ENCODE data around the gene PLPP3. TPM values are rescaled to one million over a fixed set of nuclear protein-coding genes. Genes with fewer than 3 reads are reported as not detected.

Gene PLPP3
- total and polyA plus RNA-seq, 2 of the 8 experiments (the other 6 are each of a cell fraction or from before 2014, with no cell fraction given) = 33.2 to 42.0 TPM

- Histone ChIP-seq H2BK12ac (ENCODE audit: low read depth, low read length) (peak overlapping the region; percentile 63; the same call in 1 of the 2 replicates), H2AK5ac (ENCODE audit: low read depth, low read length) (peak overlapping the region; percentile 33; the same call in 1 of the 2 replicates), H3K23ac (ENCODE audit: insufficient read length) (no peak overlapping the region), H3K14ac (ENCODE audit: insufficient read length) (no peak overlapping the region), H3K56ac (replicated peaks; ENCODE audit: insufficient read length, low read depth, low read length) (no peak overlapping the region), H3K4me2 (ENCODE audit: insufficient read depth in 1 of 2, low read depth in 2 of 2, low read length in 2 of 2) (no peak overlapping the region), H3K79me2 (ENCODE audit: control insufficient read depth in 1 of 2, insufficient read depth in 2 of 2, low read length in 2 of 2) (peaks cover 25 to 77% of the 10 kb centered on the region in 2 experiments; a peak in 3 of 4 replicates), H4K91ac (replicated peaks; ENCODE audit: insufficient read length, low read length) (peak overlapping the region; percentile 42), H2AFZ (ENCODE audit: low read length) (no peak overlapping the region), H4K8ac (ENCODE audit: extremely low read depth, insufficient read depth, low read length) (no peak overlapping the region), H2BK120ac (replicated peaks; ENCODE audit: low read depth, low read length) (no peak overlapping the region), H3K4ac (replicated peaks; ENCODE audit: insufficient read length, low read depth, low read length) (no peak overlapping the region), H3K36me3 (ENCODE audit: control insufficient read depth in 2 of 4, insufficient read depth in 4 of 4, low read length in 3 of 4) (peaks cover 0 to 18% (median 7%) of the 10 kb centered on the region in 4 experiments; a peak in 4 of 8 replicates), H2BK15ac (ENCODE audit: low read length) (0 out of 2 replicates have a peak overlapping the region, but pooled peaks have one; percentile 8), H4K5ac (ENCODE audit: insufficient read length, low read depth, low read length) (no peak overlapping the region), H3K4me1 (replicated peaks in 1 of 4; ENCODE audit: control insufficient read depth in 3 of 4, insufficient read depth in 4 of 4, low read length in 3 of 4) (peaks cover 15 to 41% (median 35%) of the 10 kb centered on the region in 4 experiments), H3K9ac (replicated peaks in 1 of 4; ENCODE audit: extremely low read depth in 1 of 4, low read depth in 3 of 4, low read length in 3 of 4) (no peak overlapping the region), H2BK20ac (ENCODE audit: low read length) (no peak overlapping the region), H3K27me3 (replicated peaks in 1 of 4; ENCODE audit: control insufficient read depth in 3 of 4, extremely low read depth in 1 of 4, insufficient read depth in 3 of 4, low read length in 3 of 4) (no peaks in the 10 kb centered on the region), H3K9me3 (ENCODE audit: insufficient read depth in 2 of 2, low read depth in 1 of 2, low read length in 1 of 2) (no peaks in the 10 kb centered on the region), H3K4me3 (ENCODE audit: extremely low read depth in 1 of 4, insufficient read depth in 2 of 4, low read depth in 3 of 4, low read length in 4 of 4) (no peak overlapping the region), H3K18ac (ENCODE audit: extremely low read depth, low read length) (peak overlapping the region; percentile 71; the same call in 1 of the 2 replicates), H3K23me2 (ENCODE audit: low read depth, low read length) (no peaks in the 10 kb centered on the region), H3K27ac (ENCODE audit: low read depth, low read length) (no peak overlapping the region), H2BK5ac (ENCODE audit: low read depth, low read length) (no peak overlapping the region), H4K20me1 (replicated peaks in 1 of 2; ENCODE audit: control insufficient read depth in 1 of 2, insufficient read depth in 2 of 2, low read length in 2 of 2) (no peaks in the 10 kb centered on the region), H3K79me1 (ENCODE audit: low read depth, low read length) (peaks cover 6% of the 10 kb centered on the region)
- no peak for FAIRE-seq
- WGBS, 2 experiments (ENCODE audit: extremely low coverage in 1 of 2, insufficient coverage in 1 of 2, insufficient read length in 1 of 2, insufficient replicate concordance in 2 of 2, low coverage in 1 of 2, low lambda C conversion rate in 2 of 2, missing lambda C conversion rate in 1 of 2) = 94% methylated on average over 2 of the region's 2 CpGs; no CpG with 5 or more reads in 1 of the 2 experiments
- DNase-seq (ENCODE audit: low read depth in 1 of 2, low spot score in 2 of 2) = no peak
- ChIA-PET CTCF (ENCODE audit: partially characterized antibody) (no interaction called here), POLR2A (ENCODE audit: partially characterized antibody) (interaction anchor here (1.4 to 3.4 kb wide), 2 partner anchors 10 to 20 kb away, joined by 4 to 11 read pairs; no protein-coding TSS in a partner anchor)
- TF ChIP-seq CHD1 (IDR thresholded peaks at IDR 0.05; ENCODE audit: low read depth, low read length) = no peak
- no peak for TF ChIP-seq POU5F1 (IDR thresholded peaks at IDR 0.05; ENCODE audit: low read depth, low read length)
- TF ChIP-seq HDAC6 (IDR thresholded peaks at IDR 0.05; ENCODE audit: low read depth, low read length) = no peak
- TF ChIP-seq SIX5 (IDR thresholded peaks at IDR 0.05; ENCODE audit: low read depth, low read length) = no peak
- TF ChIP-seq ASH2L (IDR thresholded peaks at IDR 0.05; ENCODE audit: low read length) = no peak
Observed at GRCh38 chr1:56540467-56540866, 38.9 kb downstream of the PLPP3 start.

Data from H1 (cell line).